22Rv1 (cell line): ENCODE results near the gene HPSE2.

ENCODE experiments used
- H3K27ac ChIP-seq: fragments of 450-650 bp; 2 replicates; pipeline ENCODE4 v1.5.1; 2017
- CTCF ChIP-seq: fragments of 450-650 bp; IDR thresholded peaks from 2 replicates; pipeline ENCODE4 v1.5.1; 2017; ENCODE audit warnings: mild to moderate bottlenecking
- ZFX ChIP-seq: fragments of 450-650 bp; IDR thresholded peaks from 2 replicates; pipeline ENCODE4 v1.6.1; 2017; ENCODE audit warnings: antibody characterized with exemption, borderline replicate concordance

Gene HPSE2

GRCh38 chr10:98410135-98410743, 825.4 kb downstream of the HPSE2 start:
- H3K27ac ChIP-seq, result no peak overlapping the region
- TF ChIP-seq ZFX (no peak), CTCF (no peak)

GRCh38 chr10:98408799-98409198, 826.9 kb downstream of the HPSE2 start:
- TF ChIP-seq ZFX (no peak), CTCF (no peak)
- no peak overlapping the region for H3K27ac ChIP-seq

- no peak overlapping the region for H3K27ac ChIP-seq
- TF ChIP-seq CTCF, result no peak
- TF ChIP-seq ZFX, result no peak
Observed at GRCh38 chr10:98407744-98408241, 827.9 kb downstream of the HPSE2 start.
